H1 (cell line): Measurements from ENCODE around the gene ABCA9. TPM values are rescaled to one million over a fixed set of nuclear protein-coding genes. Genes with fewer than 3 reads are reported as not detected.

ENCODE experiments used
- CTCF ChIA-PET: fragments of 300-600 bp; sonication (Branson Sonifier 250); formaldehyde crosslinking; loops from one replicate; lab custom pipeline; 2021; ENCODE audit not compliant: partially characterized antibody; lab: Charles Lee
- POLR2A ChIA-PET: fragments of 300-600 bp; sonication (Branson Sonifier 250); formaldehyde crosslinking; loops from one replicate; lab custom pipeline; 2021; ENCODE audit warnings: inconsistent platforms; ENCODE audit not compliant: partially characterized antibody; lab: Charles Lee
- DNase-seq, 2 experiments: peaks; one replicate each; pipeline versions ENCODE4 v3.0.0 to v3.0.0-alpha.2; 2010 to 2022; ENCODE audit warnings: low spot score in 2 of 2, low read depth in 1 of 2, mixed read lengths in 1 of 2
- FAIRE-seq: peaks from 2 replicates; lab custom pipeline; 2011; peaks lifted over from hg19 to GRCh38; lab: Jason Lieb, UNC
- H2AFZ ChIP-seq: 2 replicates; pipeline ENCODE4 v1.8.1; 2012; ENCODE audit warnings: low read length, inconsistent platforms
- H2AK5ac ChIP-seq: 2 replicates; pipeline ENCODE4 v1.6.1; 2013; ENCODE audit warnings: low read depth, low read length
- H2BK120ac ChIP-seq: replicated peaks from 2 replicates; pipeline ENCODE3; 2013; ENCODE audit warnings: low read depth, low read length, inconsistent platforms
- H2BK12ac ChIP-seq: 2 replicates; pipeline ENCODE4 v1.6.1; 2013; ENCODE audit warnings: low read depth, low read length
- H2BK15ac ChIP-seq: 2 replicates; pipeline ENCODE4 v1.6.1; 2013; ENCODE audit warnings: low read length
- H2BK20ac ChIP-seq: 2 replicates; pipeline ENCODE4 v1.6.1; 2013; ENCODE audit warnings: low read length
- H2BK5ac ChIP-seq: 2 replicates; pipeline ENCODE4 v1.6.1; 2013; ENCODE audit warnings: low read depth, low read length
- H3K14ac ChIP-seq: 2 replicates; pipeline ENCODE4 v1.6.1; 2013; ENCODE audit warnings: inconsistent platforms; ENCODE audit not compliant: insufficient read length
- H3K18ac ChIP-seq: 2 replicates; pipeline ENCODE4 v1.6.1; 2013; ENCODE audit warnings: low read length; ENCODE audit errors: extremely low read depth
- H3K23ac ChIP-seq: 2 replicates; pipeline ENCODE4 v1.6.1; 2013; ENCODE audit warnings: inconsistent platforms; ENCODE audit not compliant: insufficient read length
- H3K23me2 ChIP-seq: 2 replicates; pipeline ENCODE4 v1.6.1; 2013; ENCODE audit warnings: low read depth, low read length
- H3K27ac ChIP-seq: 2 replicates; pipeline ENCODE4 v1.6.1; 2011; ENCODE audit warnings: low read depth, low read length, inconsistent platforms
- H3K27me3 ChIP-seq, 4 experiments: replicated peaks in 1 of 4; 1 replicate in 1 of 4; 2 replicates in 3 of 4; pipeline versions ENCODE4 v1.6.1 to v1.8.1; 2011 to 2013; ENCODE audit warnings: low read length in 3 of 4, mild to moderate bottlenecking in 3 of 4, inconsistent platforms in 2 of 4, mixed read lengths in 2 of 4, moderate library complexity in 1 of 4; ENCODE audit not compliant: control insufficient read depth in 3 of 4, insufficient read depth in 3 of 4; ENCODE audit errors: extremely low read depth in 1 of 4
- H3K36me3 ChIP-seq, 4 experiments: 2 replicates each; pipeline versions ENCODE4 v1.6.1 to v1.8.1; 2011 to 2013; ENCODE audit warnings: mild to moderate bottlenecking in 4 of 4, low read length in 3 of 4, moderate library complexity in 2 of 4, control low read depth in 1 of 4, inconsistent platforms in 1 of 4; ENCODE audit not compliant: insufficient read depth in 4 of 4, control insufficient read depth in 2 of 4
- H3K4ac ChIP-seq: replicated peaks from 2 replicates; pipeline ENCODE3; 2013; ENCODE audit warnings: low read length, low read depth, mixed read lengths, inconsistent platforms; ENCODE audit not compliant: insufficient read length
- H3K4me1 ChIP-seq, 4 experiments: replicated peaks in 1 of 4; 1 replicate in 1 of 4; 2 replicates in 3 of 4; pipeline versions ENCODE4 v1.6.1 to v1.8.1; 2011 to 2013; ENCODE audit warnings: low read length in 3 of 4, inconsistent platforms in 2 of 4, mixed read lengths in 1 of 4; ENCODE audit not compliant: insufficient read depth in 4 of 4, control insufficient read depth in 3 of 4
- H3K4me2 ChIP-seq, 2 experiments: 2 replicates each; pipeline versions ENCODE4 v1.6.1 to v1.8.1; 2011 to 2013; ENCODE audit warnings: low read depth in 2 of 2, low read length in 2 of 2, control low read depth in 1 of 2, inconsistent platforms in 1 of 2, mild to moderate bottlenecking in 1 of 2; ENCODE audit not compliant: insufficient read depth in 1 of 2
- H3K4me3 ChIP-seq, 4 experiments: fragments of 200-600, 300-600 bp in 1 of 4; sonication (generic), shearing (Covaris generic), sonication (Bioruptor Twin) in 1 of 4; 2 replicates each; pipeline versions ENCODE4 v1.5.1 to v1.8.1; 2011 to 2016; ENCODE audit warnings: low read length in 4 of 4, low read depth in 3 of 4, control low read depth in 2 of 4, inconsistent platforms in 2 of 4, mild to moderate bottlenecking in 2 of 4, mixed read lengths in 1 of 4, moderate library complexity in 1 of 4; ENCODE audit not compliant: insufficient read depth in 2 of 4; ENCODE audit errors: extremely low read depth in 1 of 4
- H3K56ac ChIP-seq: replicated peaks from 2 replicates; pipeline ENCODE3; 2013; ENCODE audit warnings: low read depth, mild to moderate bottlenecking, mixed read lengths, low read length, inconsistent platforms; ENCODE audit not compliant: insufficient read length
- H3K79me1 ChIP-seq: 2 replicates; pipeline ENCODE4 v1.6.1; 2013; ENCODE audit warnings: low read depth, low read length, control low read depth
- H3K79me2 ChIP-seq, 2 experiments: 2 replicates each; pipeline versions ENCODE4 v1.6.1 to v1.8.1; 2012 to 2013; ENCODE audit warnings: low read length in 2 of 2, mild to moderate bottlenecking in 2 of 2, inconsistent platforms in 1 of 2; ENCODE audit not compliant: insufficient read depth in 2 of 2, control insufficient read depth in 1 of 2
- H3K9ac ChIP-seq, 4 experiments: replicated peaks in 1 of 4; 1 replicate in 1 of 4; 2 replicates in 3 of 4; pipeline versions ENCODE4 v1.6.1 to v1.8.1; 2011 to 2013; ENCODE audit warnings: low read depth in 3 of 4, low read length in 3 of 4, control low read depth in 2 of 4, mild to moderate bottlenecking in 2 of 4, moderate library complexity in 2 of 4, inconsistent platforms in 1 of 4; ENCODE audit errors: extremely low read depth in 1 of 4
- H3K9me3 ChIP-seq, 2 experiments: 2 replicates each; pipeline versions ENCODE4 v1.6.1 to v1.8.1; 2012 to 2013; ENCODE audit warnings: mild to moderate bottlenecking in 2 of 2, moderate library complexity in 2 of 2, control low read depth in 1 of 2, inconsistent platforms in 1 of 2, low read depth in 1 of 2, low read length in 1 of 2, mixed read lengths in 1 of 2; ENCODE audit not compliant: insufficient read depth in 2 of 2
- H4K20me1 ChIP-seq, 2 experiments: replicated peaks in 1 of 2; 2 replicates each; pipeline versions ENCODE3 to v1.8.1; 2011 to 2013; ENCODE audit warnings: inconsistent platforms in 2 of 2, low read length in 2 of 2, mild to moderate bottlenecking in 1 of 2; ENCODE audit not compliant: insufficient read depth in 2 of 2, control insufficient read depth in 1 of 2
- H4K5ac ChIP-seq: 2 replicates; pipeline ENCODE4 v1.6.1; 2013; ENCODE audit warnings: low read length, low read depth, mixed read lengths, inconsistent platforms; ENCODE audit not compliant: insufficient read length
- H4K8ac ChIP-seq: 2 replicates; pipeline ENCODE4 v1.8.0; 2013; ENCODE audit warnings: mild to moderate bottlenecking, moderate library complexity, low read length, inconsistent platforms; ENCODE audit not compliant: insufficient read depth; ENCODE audit errors: extremely low read depth
- H4K91ac ChIP-seq: replicated peaks from 2 replicates; pipeline ENCODE3; 2013; ENCODE audit warnings: low read length, mixed read lengths, inconsistent platforms; ENCODE audit not compliant: insufficient read length
- CEBPB ChIP-seq: IDR thresholded peaks from 2 replicates; pipeline ENCODE4 v1.6.1; 2012; ENCODE audit warnings: low read depth, low read length
- EGR1 ChIP-seq: IDR thresholded peaks from 2 replicates; pipeline ENCODE4 v1.6.1; 2011; ENCODE audit warnings: low read depth, low read length, borderline replicate concordance
- SP1 ChIP-seq: IDR thresholded peaks from 2 replicates; pipeline ENCODE4 v1.6.1; 2011; ENCODE audit warnings: low read depth, low read length
- TAF7 ChIP-seq: optimal IDR thresholded peaks from 2 replicates; pipeline ENCODE3; 2011; ENCODE audit warnings: low read depth, mild to moderate bottlenecking, inconsistent platforms, low read length, moderate library complexity, borderline replicate concordance
- USF2 ChIP-seq: IDR thresholded peaks from 2 replicates; pipeline ENCODE4 v1.6.1; 2011; ENCODE audit warnings: low read length, improper control_type of control experiment
- WGBS, 2 experiments: shearing (Covaris generic) in 1 of 2; methylation state at CpG; one replicate each; pipeline versions ENCODE4 v1.1.6 to v1.1.7; 2013 to 2015; ENCODE audit warnings: low lambda C conversion rate in 2 of 2, mixed read lengths in 2 of 2, inconsistent platforms in 1 of 2, low coverage in 1 of 2, missing lambda C conversion rate in 1 of 2; ENCODE audit not compliant: insufficient replicate concordance in 2 of 2, insufficient coverage in 1 of 2, insufficient read length in 1 of 2; ENCODE audit errors: extremely low coverage in 1 of 2, missing lambda C conversion rate in 1 of 2; 5-methylcytosine and 5-hydroxymethylcytosine counted together
- polyA plus RNA-seq, 7 experiments: library from polyadenylated mRNA; depleted of rRNA in 3 of 7; stranded (reverse) in 5 of 7; unstranded in 2 of 7; fragments of >200 nt in 5 of 7; fragments of 200-250 nt in 2 of 7; gene quantifications; 1 replicate in 5 of 7; 2 replicates in 1 of 7; 4 replicates in 1 of 7; pipeline versions ENCODE4 v1.2.1 to v1.2.3, GENCODE V29; 2011 to 2013; ENCODE audit warnings: missing spikeins in 2 of 7, mixed read lengths in 2 of 7
- total RNA-seq: library from RNA; stranded (reverse); fragmentation: NEBNext Ultra II Directional; extraction: Animal tissue kit (Norgen Biotek cat#: 25700); gene quantifications from 2 replicates; pipeline ENCODE4 v1.2.1, GENCODE V29; 2021

ABCA9 gene
- total and polyA plus RNA-seq, 2 of the 8 experiments (the other 6 are each of a cell fraction or from before 2014, with no cell fraction given): not detected

GRCh38 chr17:68954146-68954896 is 106.4 kb downstream of the ABCA9 start:
- Histone ChIP-seq H3K18ac (no peak overlapping the region), H4K91ac (no peak overlapping the region), H3K4me1 (no peaks in the 10 kb centered on the region), H2BK20ac (no peak overlapping the region), H3K23ac (no peak overlapping the region), H3K56ac (no peak overlapping the region), H3K79me1 (no peaks in the 10 kb centered on the region), H3K9me3 (no peaks in the 10 kb centered on the region), H4K8ac (no peak overlapping the region), H2AK5ac (no peak overlapping the region)
- CTCF ChIA-PET: interaction anchor here (0.5 to 0.8 kb wide), 3 partner anchors 43 to 489 kb away, joined by 3 read pairs; no protein-coding TSS in a partner anchor
- DNase-seq: no peak
- TF ChIP-seq TAF7 (no peak), CEBPB (peak; percentile 73; the same call in 1 of the 2 replicates), USF2 (no peak), EGR1 (no peak), SP1 (no peak)
- TF ChIP-seq, all 59 proteins: peak for 1
- POLR2A ChIA-PET: no interaction called here
- H3K79me2 ChIP-seq: no peaks in the 10 kb centered on the region
- no peak overlapping the region for H3K4me2 ChIP-seq
- no peak overlapping the region for H3K27ac ChIP-seq
- no peak overlapping the region for H3K4me3 ChIP-seq
- H2AFZ ChIP-seq: no peak overlapping the region
- H2BK120ac ChIP-seq: no peak overlapping the region
- H3K36me3 ChIP-seq: no peaks in the 10 kb centered on the region
- H3K14ac ChIP-seq: no peak overlapping the region
- H3K9ac ChIP-seq: no peak overlapping the region
- H3K27me3 ChIP-seq: no peaks in the 10 kb centered on the region
- no peak overlapping the region for H2BK5ac ChIP-seq
- H3K4ac ChIP-seq: no peak overlapping the region
- no peak overlapping the region for H4K5ac ChIP-seq
- no peaks in the 10 kb centered on the region for H4K20me1 ChIP-seq
- no peak for FAIRE-seq
- WGBS, 2 experiments: 92% methylated on average over 4 of the region's 4 CpGs; no CpG with 5 or more reads in 1 of the 2 experiments
- H2BK12ac ChIP-seq: no peak overlapping the region
- H3K23me2 ChIP-seq: no peaks in the 10 kb centered on the region
- no peak overlapping the region for H2BK15ac ChIP-seq
